ENCODE results near the gene TRIP11. TPM values are rescaled to one million over a fixed set of nuclear protein-coding genes. Genes with fewer than 3 reads are reported as not detected.

The TRIP11 gene
- total and polyA plus RNA-seq, 2 of the 13 experiments (the other 11 are each of a cell fraction or from before 2014, with no cell fraction given) = 10.9 to 32.8 TPM

GRCh38 chr14:92012121-92012748 lies 27.6 kb downstream of the TRIP11 start (continued):
- no peak for TF ChIP-seq SNAPC4 (CRISPR knock-in tag; IDR thresholded peaks at IDR 0.05)
- TF ChIP-seq ZNF615 (CRISPR knock-in tag; IDR thresholded peaks at IDR 0.05; ENCODE audit: borderline replicate concordance) = no peak

- Histone ChIP-seq H4K20me1 (ENCODE audit: insufficient read depth, low read length) (no peaks in the 10 kb centered on the region), H2AFZ (ENCODE audit: low read length) (no peak overlapping the region), H3K4me2 (ENCODE audit: low read depth, low read length) (no peak overlapping the region), H3K27ac (ENCODE audit: extremely low read length, insufficient read depth, low read length) (no peak overlapping the region), H3K79me2 (ENCODE audit: insufficient read depth, low read length) (no peaks in the 10 kb centered on the region), H3K9ac (ENCODE audit: insufficient read depth, low read depth, low read length) (no peak overlapping the region), H3K4me1 (ENCODE audit: insufficient read depth, low read length) (no peaks in the 10 kb centered on the region), H3K36me3 (replicated peaks in 1 of 2; ENCODE audit: control insufficient read depth in 1 of 2, insufficient read depth in 2 of 2, low read length in 2 of 2) (peaks cover 12 to 43% of the 10 kb centered on the region in 2 experiments; a peak in 4 of 5 replicates), H3K27me3 (ENCODE audit: control insufficient read depth in 1 of 2, insufficient read depth in 2 of 2, low read length in 2 of 2) (no peaks in the 10 kb centered on the region), H3K4me3 (replicated peaks in 1 of 3; ENCODE audit: insufficient read depth in 1 of 3, low read depth in 2 of 3, low read length in 3 of 3) (no peak overlapping the region), H3K9me3 (ENCODE audit: low read length) (no peaks in the 10 kb centered on the region)
- DNase-seq (ENCODE audit: low spot score) (no peak), FAIRE-seq (no peak), ATAC-seq (no peak)
- WGBS (ENCODE audit: low lambda C conversion rate) = 95% methylated on average over 3 of the region's 3 CpGs
- no TSS peak for BruUV-seq (replicated peaks)
- intact Hi-C loops (cut with micrococcal nuclease; ENCODE audit: unreplicated experiment) (no loop called here), in situ Hi-C loops (cut with HindIII; ENCODE audit: extremely low pct_ligation_motif_present, low pct_unique_long_range_greater_than_20kb) (no loop called here)
- ChIA-PET CTCF (ENCODE audit: low intra/inter-chr PET ratio, low total read pairs) (no interaction called here), POLR2A (no interaction called here)
- TF ChIP-seq SRSF1 (optimal IDR thresholded peaks at IDR 0.05; ENCODE audit: low read depth, low read length) (no peak), HBP1 (CRISPR knock-in tag; IDR thresholded peaks at IDR 0.05; ENCODE audit: low read depth) (no peak), CCDC6 (CRISPR knock-in tag; IDR thresholded peaks at IDR 0.05) (no peak), ATM (IDR thresholded peaks at IDR 0.05; ENCODE audit: borderline replicate concordance) (no peak), MED8 (CRISPR knock-in tag; IDR thresholded peaks at IDR 0.05; ENCODE audit: insufficient replicate concordance) (no peak)
These were observed 29.2 kb downstream of the TRIP11 start for GRCh38 chr14:92010644-92011043.

Measured in HepG2 (cell line).